CD4-positive, CD25-positive, alpha-beta regulatory T cell (primary cell): ENCODE measurements around the gene WDR26. TPM values are rescaled to one million over a fixed set of nuclear protein-coding genes. Genes with fewer than 3 reads are reported as not detected.

ENCODE experiments used
- ATAC-seq, 2 donors: fragments of 150-1000 bp; cut with Tn5 transposase; one replicate each; pipeline ENCODE4 v1.10.0; 2021; ENCODE audit warnings: low read depth in 2 of 2, moderate number of reproducible peaks in 2 of 2, moderate library complexity in 1 of 2
- DNase-seq, 3 donors: peaks; one replicate each; pipeline versions ENCODE4 v3.0.0 to v3.0.0-alpha.2; 2012 to 2022; ENCODE audit warnings: mixed read lengths in 1 of 3
- H3K27ac ChIP-seq: one replicate; pipeline ENCODE4 v1.7.0; 2013; ENCODE audit warnings: mild to moderate bottlenecking, low read length; ENCODE audit not compliant: insufficient read depth, poor library complexity, severe bottlenecking
- H3K27me3 ChIP-seq: one replicate; pipeline ENCODE4 v1.7.0; 2013; ENCODE audit warnings: low read length; ENCODE audit not compliant: control insufficient read depth, insufficient read depth
- H3K36me3 ChIP-seq: one replicate; pipeline ENCODE4 v1.7.0; 2013; ENCODE audit warnings: mild to moderate bottlenecking, low read length, moderate library complexity; ENCODE audit not compliant: control insufficient read depth, insufficient read depth
- H3K4me1 ChIP-seq: 2 replicates; pipeline ENCODE4 v1.7.0; 2013; ENCODE audit warnings: mild to moderate bottlenecking, low read length; ENCODE audit not compliant: insufficient read depth, control insufficient read depth, poor library complexity, severe bottlenecking
- H3K4me3 ChIP-seq: one replicate; pipeline ENCODE4 v1.7.0; 2013; ENCODE audit warnings: low read depth, mild to moderate bottlenecking, low read length, moderate library complexity
- H3K9me3 ChIP-seq, 2 experiments: 1 replicate in 1 of 2; 2 replicates in 1 of 2; pipeline ENCODE4 v1.7.0; 2013; ENCODE audit warnings: low read length in 2 of 2, mild to moderate bottlenecking in 1 of 2, moderate library complexity in 1 of 2; ENCODE audit not compliant: control insufficient read depth in 2 of 2
- H3K27ac Mint-ChIP-seq, 3 donors: one replicate each; pipeline ENCODE4 v1.8.0; 2020 to 2022; ENCODE audit warnings: mild to moderate bottlenecking in 3 of 3, mixed read lengths in 3 of 3, moderate library complexity in 2 of 3
- H3K27me3 Mint-ChIP-seq: one replicate; pipeline ENCODE4 v1.8.0; 2022; ENCODE audit warnings: mild to moderate bottlenecking, mixed read lengths
- H3K36me3 Mint-ChIP-seq: one replicate; pipeline ENCODE4 v1.8.0; 2020; ENCODE audit warnings: mixed read lengths
- H3K4me1 Mint-ChIP-seq, 4 donors: one replicate each; pipeline ENCODE4 v1.8.0; 2020 to 2022; ENCODE audit warnings: mixed read lengths in 4 of 4, mild to moderate bottlenecking in 1 of 4
- H3K4me3 Mint-ChIP-seq, 4 donors: one replicate each; pipeline ENCODE4 v1.8.0; 2020 to 2022; ENCODE audit warnings: mild to moderate bottlenecking in 4 of 4, mixed read lengths in 4 of 4, moderate library complexity in 3 of 4
- H3K9me3 Mint-ChIP-seq, 7 donors: one replicate each; pipeline ENCODE4 v1.8.0; 2020 to 2022; ENCODE audit warnings: mixed read lengths in 7 of 7, mild to moderate bottlenecking in 3 of 7, moderate library complexity in 2 of 7
- polyA plus RNA-seq, 4 donors: library from polyadenylated mRNA; unstranded; fragments of 300-500 nt; fragmentation: Illumina TruSeq; gene quantifications; one replicate each; pipeline ENCODE4 v1.2.3, GENCODE V29; 2021
- total RNA-seq: library from RNA; stranded (reverse); gene quantifications from one replicate; pipeline ENCODE4 v1.2.3, GENCODE V29; 2022

The WDR26 gene
- total and polyA plus RNA-seq, 5 donors from 2014 or later: 2.6 to 209 (median 3.7) TPM

DNA sequence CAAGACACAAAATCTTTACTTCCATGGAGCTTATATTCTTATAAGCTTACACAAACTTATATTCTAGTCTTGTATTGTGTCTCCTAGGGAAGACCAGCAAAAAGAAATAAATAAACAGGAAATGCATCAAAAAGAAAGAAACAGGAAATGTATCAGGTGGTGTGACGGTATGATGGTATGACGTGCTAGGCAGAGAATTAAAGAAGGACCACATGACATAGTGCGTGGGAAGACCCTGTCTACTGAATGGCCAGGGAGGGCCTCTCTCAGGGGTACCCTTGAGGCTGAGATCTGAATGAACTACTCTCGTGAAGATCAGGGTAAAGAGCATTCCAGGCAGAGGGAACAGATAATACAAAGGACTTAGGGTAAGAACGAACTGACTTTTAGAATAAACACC is 15.6 kb upstream of the WDR26 start:
- Mint-ChIP-seq H3K36me3 (peaks cover 3% of the 10 kb centered on the region), H3K4me1 (peaks cover 0 to 19% (median 9%) of the 10 kb centered on the region in 4 donors), H3K9me3 (peaks cover 0 to 2% (median 0%) of the 10 kb centered on the region in 7 donors), H3K4me3 (no peak overlapping the region), H3K27me3 (no peaks in the 10 kb centered on the region), H3K27ac (peak overlapping the region; percentile 20 to 88 (median 79))
- ATAC-seq (no peak), DNase-seq (peak in 1 of 3 donors; percentile 19)
- Histone ChIP-seq H3K4me3 (no peak overlapping the region), H3K27me3 (no peaks in the 10 kb centered on the region), H3K9me3 (no peaks in the 10 kb centered on the region), H3K4me1 (no peaks in the 10 kb centered on the region), H3K27ac (no peak overlapping the region), H3K36me3 (no peaks in the 10 kb centered on the region)

DNA sequence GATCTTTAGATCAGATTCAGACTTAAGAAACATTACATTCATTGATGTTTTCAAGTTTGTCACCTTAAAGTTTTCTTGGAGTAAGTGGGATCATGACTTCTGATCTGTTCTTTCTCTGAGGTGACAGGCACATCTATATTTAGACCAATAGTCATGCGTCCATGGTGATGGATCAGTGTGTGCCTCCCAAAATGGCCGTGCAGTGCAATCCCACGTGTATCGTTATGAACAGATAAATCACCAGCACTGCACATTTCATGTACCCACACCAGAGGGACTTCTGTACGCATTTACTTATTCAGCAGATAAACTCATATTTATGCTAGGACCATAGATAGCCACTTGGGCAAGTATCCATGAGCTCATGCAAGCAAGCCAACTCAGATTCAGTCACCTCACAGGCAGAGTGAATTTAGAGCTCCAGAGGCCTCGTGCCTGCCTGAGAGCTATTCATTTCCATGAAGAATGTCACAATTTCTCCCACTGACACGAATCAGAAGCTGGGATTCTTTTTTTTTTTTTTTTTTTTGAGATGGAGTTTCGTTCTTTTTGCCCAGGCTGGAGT is 13.9 kb upstream of the WDR26 start:
- no peak overlapping the region for H3K27ac ChIP-seq
- H3K4me3 Mint-ChIP-seq: no peak overlapping the region
- ATAC-seq (no peak), DNase-seq (no peak)
- no peak overlapping the region for H3K4me3 ChIP-seq
- H3K27ac Mint-ChIP-seq: peak overlapping the region in 1 of 3 donors; percentile 69
- no peaks in the 10 kb centered on the region for H3K36me3 ChIP-seq
- H3K27me3 Mint-ChIP-seq: no peaks in the 10 kb centered on the region
- no peaks in the 10 kb centered on the region for H3K9me3 ChIP-seq
- no peaks in the 10 kb centered on the region for H3K4me1 ChIP-seq
- no peaks in the 10 kb centered on the region for H3K27me3 ChIP-seq
- H3K36me3 Mint-ChIP-seq: peaks cover 3% of the 10 kb centered on the region
- H3K4me1 Mint-ChIP-seq: peaks cover 0 to 16% (median 9%) of the 10 kb centered on the region in 4 donors
- H3K9me3 Mint-ChIP-seq: peaks cover 0 to 2% (median 0%) of the 10 kb centered on the region in 7 donors

GRCh38 chr1:224447971-224448370 is 13.4 kb upstream of the WDR26 start:
- ATAC-seq: no peak
- no peaks in the 10 kb centered on the region for H3K27me3 ChIP-seq
- H3K4me1 Mint-ChIP-seq: peaks cover 0 to 16% (median 9%) of the 10 kb centered on the region in 4 donors
- DNase-seq: no peak
- no peak overlapping the region for H3K27ac Mint-ChIP-seq
- H3K27ac ChIP-seq: no peak overlapping the region
- H3K36me3 Mint-ChIP-seq: peaks cover 3% of the 10 kb centered on the region
- H3K4me3 Mint-ChIP-seq: no peak overlapping the region
- no peak overlapping the region for H3K4me3 ChIP-seq
- no peaks in the 10 kb centered on the region for H3K36me3 ChIP-seq
- no peaks in the 10 kb centered on the region for H3K9me3 ChIP-seq
- H3K27me3 Mint-ChIP-seq: no peaks in the 10 kb centered on the region
- H3K4me1 ChIP-seq: no peaks in the 10 kb centered on the region
- peaks cover 0 to 2% (median 0%) of the 10 kb centered on the region in 7 donors for H3K9me3 Mint-ChIP-seq

GRCh38 chr1:224447251-224447650 is 12.7 kb upstream of the WDR26 start:
- Histone ChIP-seq H3K27ac (no peak overlapping the region), H3K36me3 (no peaks in the 10 kb centered on the region), H3K4me1 (no peaks in the 10 kb centered on the region), H3K4me3 (no peak overlapping the region), H3K9me3 (no peaks in the 10 kb centered on the region), H3K27me3 (no peaks in the 10 kb centered on the region)
- Mint-ChIP-seq H3K4me1 (peaks cover 0 to 16% (median 9%) of the 10 kb centered on the region in 4 donors), H3K9me3 (peaks cover 0 to 2% (median 0%) of the 10 kb centered on the region in 7 donors), H3K27ac (no peak overlapping the region), H3K27me3 (no peaks in the 10 kb centered on the region), H3K4me3 (no peak overlapping the region), H3K36me3 (peaks cover 3% of the 10 kb centered on the region)
- ATAC-seq (no peak), DNase-seq (no peak)

DNA sequence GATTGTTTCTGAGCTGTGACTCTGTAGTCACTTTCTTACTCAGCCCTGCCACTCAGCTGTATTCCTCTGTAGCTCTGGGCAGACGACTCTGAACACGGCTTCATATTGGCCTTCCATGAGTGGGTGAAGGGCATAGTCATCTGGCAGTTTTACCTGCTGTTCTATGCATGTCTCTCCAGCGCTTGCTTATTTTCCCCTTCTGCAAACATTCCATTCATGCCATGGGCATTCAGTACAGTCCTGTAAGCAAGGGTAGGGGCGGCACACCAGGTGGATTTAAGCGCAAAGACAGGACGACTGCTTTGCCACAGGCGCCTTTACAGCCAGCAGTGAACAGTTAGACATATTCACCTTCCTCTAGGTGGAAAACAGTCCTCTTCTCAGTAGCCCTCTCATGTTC is 4.4 kb upstream of the WDR26 start:
- H3K4me3 ChIP-seq: no peak overlapping the region
- peaks cover 16% of the 10 kb centered on the region for H3K4me1 ChIP-seq
- peaks cover 5% of the 10 kb centered on the region for H3K36me3 ChIP-seq
- Mint-ChIP-seq H3K27me3 (no peaks in the 10 kb centered on the region), H3K4me3 (no peak overlapping the region), H3K36me3 (peaks cover 4% of the 10 kb centered on the region), H3K4me1 (peaks cover 7 to 22% (median 20%) of the 10 kb centered on the region in 4 donors), H3K9me3 (no peaks in the 10 kb centered on the region), H3K27ac (no peak overlapping the region)
- no peaks in the 10 kb centered on the region for H3K9me3 ChIP-seq
- ATAC-seq (no peak), DNase-seq (no peak)
- H3K27me3 ChIP-seq: no peaks in the 10 kb centered on the region
- no peak overlapping the region for H3K27ac ChIP-seq

DNA sequence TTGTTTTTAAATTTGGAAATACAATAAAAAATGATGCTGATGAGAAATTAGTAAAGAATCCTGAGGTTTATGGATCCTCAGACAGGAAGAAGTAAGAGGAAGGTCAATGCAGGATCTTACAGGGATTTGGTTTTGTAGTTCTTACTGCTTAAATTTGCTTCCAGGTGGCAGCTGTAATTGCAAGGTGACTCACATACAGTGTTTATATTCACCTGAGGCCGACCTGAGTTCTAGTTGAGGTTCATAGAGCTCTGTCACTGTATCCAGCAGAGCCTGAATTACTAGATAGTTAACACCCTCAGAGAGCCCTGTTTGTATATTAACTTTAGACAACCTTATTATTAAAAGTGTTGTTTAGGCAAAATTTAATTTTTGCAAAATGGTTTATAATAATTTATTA is 1.4 kb upstream of the WDR26 start:
- H3K4me1 Mint-ChIP-seq: peaks cover 23 to 42% (median 35%) of the 10 kb centered on the region in 4 donors
- Histone ChIP-seq H3K4me3 (peak overlapping the region; percentile 90), H3K36me3 (peaks cover 10% of the 10 kb centered on the region), H3K9me3 (no peaks in the 10 kb centered on the region), H3K4me1 (peaks cover 37% of the 10 kb centered on the region), H3K27me3 (no peaks in the 10 kb centered on the region), H3K27ac (peak overlapping the region; percentile 92)
- no peaks in the 10 kb centered on the region for H3K27me3 Mint-ChIP-seq
- H3K27ac Mint-ChIP-seq: peak overlapping the region; percentile 95 to 99 (median 98)
- no peaks in the 10 kb centered on the region for H3K9me3 Mint-ChIP-seq
- peak in 1 of 3 donors; percentile 26 for DNase-seq
- no peak for ATAC-seq
- H3K36me3 Mint-ChIP-seq: peaks cover 4% of the 10 kb centered on the region
- peak overlapping the region; percentile 90 to 97 (median 96) for H3K4me3 Mint-ChIP-seq

DNA sequence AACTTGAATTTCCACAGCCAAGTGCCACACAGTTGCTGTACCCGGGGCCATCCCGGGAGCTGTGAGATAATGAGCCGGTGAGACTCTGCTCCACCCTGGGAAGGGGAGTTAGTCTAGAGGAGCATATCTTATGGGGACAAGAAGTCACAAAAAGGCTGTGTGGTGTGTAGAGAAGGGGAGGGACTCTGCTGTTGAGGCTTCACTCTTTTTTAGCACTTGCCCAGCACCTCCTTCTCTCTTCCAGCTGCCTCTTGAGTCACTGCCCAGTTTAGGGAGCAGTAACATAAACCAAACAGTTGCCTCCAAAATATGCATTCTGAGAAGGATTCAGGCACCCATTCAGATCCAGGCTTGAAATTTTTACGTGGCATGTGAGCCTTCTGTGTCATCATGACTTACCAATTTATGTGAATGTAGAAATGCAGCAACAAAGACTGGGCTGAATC is 744 bp upstream of the WDR26 start:
- H3K27me3 ChIP-seq: no peaks in the 10 kb centered on the region
- no peaks in the 10 kb centered on the region for H3K27me3 Mint-ChIP-seq
- H3K4me1 ChIP-seq: peaks cover 44% of the 10 kb centered on the region
- H3K36me3 Mint-ChIP-seq: peaks cover 4% of the 10 kb centered on the region
- no peaks in the 10 kb centered on the region for H3K9me3 Mint-ChIP-seq
- H3K27ac ChIP-seq: peak overlapping the region; percentile 92
- H3K4me3 ChIP-seq: peak overlapping the region; percentile 90
- peaks cover 8% of the 10 kb centered on the region for H3K36me3 ChIP-seq
- DNase-seq: peak in 1 of 3 donors; percentile 41
- no peaks in the 10 kb centered on the region for H3K9me3 ChIP-seq
- peak overlapping the region; percentile 90 to 97 (median 96) for H3K4me3 Mint-ChIP-seq
- H3K27ac Mint-ChIP-seq: peak overlapping the region; percentile 95 to 99 (median 98)
- no peak for ATAC-seq
- H3K4me1 Mint-ChIP-seq: peaks cover 28 to 48% (median 41%) of the 10 kb centered on the region in 4 donors
